Endothelial cell of umbilical vein (primary cell): Measurements from ENCODE around the gene OTOS.

ENCODE experiments used
- EZH2 ChIP-seq: IDR thresholded peaks from 2 replicates; pipeline ENCODE4 v1.6.1; 2012; ENCODE audit warnings: borderline replicate concordance, low read depth, mild to moderate bottlenecking, moderate library complexity, low read length, inconsistent platforms; ENCODE audit not compliant: severe bottlenecking
- GATA2 ChIP-seq: IDR thresholded peaks from 2 replicates; pipeline ENCODE4 v1.7.0; 2011; ENCODE audit warnings: low read depth, mild to moderate bottlenecking, moderate library complexity, mixed read lengths, low read length; ENCODE audit not compliant: insufficient read length, insufficient read depth
- JUN ChIP-seq: IDR thresholded peaks from 2 replicates; pipeline ENCODE4 v1.6.1; 2011; ENCODE audit warnings: borderline replicate concordance, low read depth; ENCODE audit not compliant: insufficient read length, insufficient read depth
- POLR2A ChIP-seq: IDR thresholded peaks from 2 replicates; pipeline ENCODE4 v1.6.1; 2012; ENCODE audit warnings: low read depth, mild to moderate bottlenecking, control low read depth, low read length
- POLR2AphosphoS5 ChIP-seq: IDR thresholded peaks from 2 replicates; pipeline ENCODE4 v1.6.1; 2012; ENCODE audit warnings: low read depth, mild to moderate bottlenecking, control low read depth, low read length, moderate library complexity; ENCODE audit not compliant: insufficient read depth
- TF ChIP-seq, protein P1 (sequence below), 2 donors: IDR thresholded peaks; 1 replicate in 1 of 2; 2 replicates in 1 of 2; pipeline ENCODE4 v1.5.1; 2011; ENCODE audit warnings: low read length in 2 of 2, mild to moderate bottlenecking in 2 of 2, moderate library complexity in 2 of 2, control low read depth in 1 of 2, inconsistent platforms in 1 of 2, low read depth in 1 of 2; ENCODE audit not compliant: insufficient read depth in 1 of 2; ENCODE audit errors: extremely low read depth in 1 of 2
- TF ChIP-seq, protein P2 (sequence below): IDR thresholded peaks from 2 replicates; pipeline ENCODE4 v1.6.1; 2011; ENCODE audit not compliant: insufficient read depth, insufficient read length

DNA sequence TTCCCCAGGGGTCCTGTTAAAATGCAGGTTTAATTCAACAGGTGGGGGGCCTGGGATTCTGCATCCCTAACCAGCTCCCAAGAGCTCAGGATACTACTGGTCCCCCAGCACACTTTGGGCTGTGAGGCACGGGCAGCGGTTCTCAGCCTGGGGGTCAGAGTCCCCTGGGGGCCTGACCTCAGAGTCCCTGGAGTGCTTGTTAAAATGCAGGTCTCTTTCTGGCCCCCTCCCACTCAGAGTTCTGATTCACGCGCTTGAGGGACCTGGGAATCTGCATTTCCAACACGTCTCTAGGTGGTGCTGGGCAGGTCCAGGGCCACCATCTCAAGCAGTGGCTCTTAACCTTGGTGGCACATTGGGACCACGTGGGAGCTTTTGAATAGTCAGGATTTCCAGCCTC is 2.8 kb upstream of the OTOS start:
- TF ChIP-seq, protein P1, sequence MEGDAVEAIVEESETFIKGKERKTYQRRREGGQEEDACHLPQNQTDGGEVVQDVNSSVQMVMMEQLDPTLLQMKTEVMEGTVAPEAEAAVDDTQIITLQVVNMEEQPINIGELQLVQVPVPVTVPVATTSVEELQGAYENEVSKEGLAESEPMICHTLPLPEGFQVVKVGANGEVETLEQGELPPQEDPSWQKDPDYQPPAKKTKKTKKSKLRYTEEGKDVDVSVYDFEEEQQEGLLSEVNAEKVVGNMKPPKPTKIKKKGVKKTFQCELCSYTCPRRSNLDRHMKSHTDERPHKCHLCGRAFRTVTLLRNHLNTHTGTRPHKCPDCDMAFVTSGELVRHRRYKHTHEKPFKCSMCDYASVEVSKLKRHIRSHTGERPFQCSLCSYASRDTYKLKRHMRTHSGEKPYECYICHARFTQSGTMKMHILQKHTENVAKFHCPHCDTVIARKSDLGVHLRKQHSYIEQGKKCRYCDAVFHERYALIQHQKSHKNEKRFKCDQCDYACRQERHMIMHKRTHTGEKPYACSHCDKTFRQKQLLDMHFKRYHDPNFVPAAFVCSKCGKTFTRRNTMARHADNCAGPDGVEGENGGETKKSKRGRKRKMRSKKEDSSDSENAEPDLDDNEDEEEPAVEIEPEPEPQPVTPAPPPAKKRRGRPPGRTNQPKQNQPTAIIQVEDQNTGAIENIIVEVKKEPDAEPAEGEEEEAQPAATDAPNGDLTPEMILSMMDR (IDR thresholded peaks at IDR 0.05; ENCODE audit: extremely low read depth in 1 of 2, insufficient read depth in 1 of 2, low read depth in 1 of 2, low read length in 2 of 2): no peak
- TF ChIP-seq POLR2A: no peak
- no peak for TF ChIP-seq POLR2AphosphoS5
- TF ChIP-seq EZH2: no peak
- TF ChIP-seq, protein P2, sequence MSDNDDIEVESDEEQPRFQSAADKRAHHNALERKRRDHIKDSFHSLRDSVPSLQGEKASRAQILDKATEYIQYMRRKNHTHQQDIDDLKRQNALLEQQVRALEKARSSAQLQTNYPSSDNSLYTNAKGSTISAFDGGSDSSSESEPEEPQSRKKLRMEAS: no peak
- no peak for TF ChIP-seq JUN
- TF ChIP-seq GATA2: no peak
